GM19324 (cell line): Measurements from ENCODE around the gene C5AR1.
"Not testable (repeated sequence)": the region's sequence is repeated elsewhere in the genome, so short reads cannot be mapped to it uniquely, and the experiment has no call there.

Source experiments
- ATAC-seq: cut with Tn5 transposase; IDR thresholded peaks from one replicate; pipeline ENCODE4 v1.9.1; 2021; ENCODE audit warnings: mild to moderate bottlenecking, moderate library complexity; ENCODE audit not compliant: unreplicated experiment, low FRiP score

Gene C5AR1

GRCh38 chr19:47309608-47310007 is at the start of gene C5AR1:
Gene C5AR1 (plus strand): TSS chr19:47309861. CDS start chr19:47309896, 35 bp downstream.
- no peak for ATAC-seq

- ATAC-seq, result no peak
These were observed 49.2 kb upstream of the C5AR1 start for GRCh38 chr19:47260476-47260875.

GRCh38 chr19:47261946-47262793 is 47.5 kb upstream of the C5AR1 start:
- peak; percentile 52 for ATAC-seq

GRCh38 chr19:47264629-47265028 is 45.0 kb upstream of the C5AR1 start:
- ATAC-seq, result no peak

GRCh38 chr19:47266401-47266941 is 43.2 kb upstream of the C5AR1 start:
- no peak for ATAC-seq

GRCh38 chr19:47267350-47267759 is 42.3 kb upstream of the C5AR1 start:
- no peak for ATAC-seq

GRCh38 chr19:47268028-47268427 is 41.6 kb upstream of the C5AR1 start:
- no peak for ATAC-seq

- ATAC-seq, result no peak
These were observed 40.1 kb upstream of the C5AR1 start for GRCh38 chr19:47269596-47269995.

- no peak for ATAC-seq
These were observed 39.3 kb upstream of the C5AR1 start for GRCh38 chr19:47270408-47270807.

GRCh38 chr19:47271949-47272348 is 37.7 kb upstream of the C5AR1 start:
- no peak for ATAC-seq

GRCh38 chr19:47272448-47273312 is 37.0 kb upstream of the C5AR1 start:
- no peak for ATAC-seq

- ATAC-seq, result peak; percentile 54
These were observed 36.2 kb upstream of the C5AR1 start for GRCh38 chr19:47273313-47274070.

GRCh38 chr19:47274071-47274890 is 35.4 kb upstream of the C5AR1 start, which contains the start of gene INAFM1:
Gene INAFM1 (plus strand): TSS chr19:47274885. CDS start chr19:47274920, 35 bp downstream.
- peak; percentile 43 for ATAC-seq

- ATAC-seq, result peak; percentile 39
These were observed 34.5 kb upstream of the C5AR1 start for GRCh38 chr19:47274891-47275761.

- no peak for ATAC-seq
These were observed 33.7 kb upstream of the C5AR1 start for GRCh38 chr19:47275791-47276461.

- ATAC-seq, result not testable (repeated sequence)
These were observed 33.1 kb upstream of the C5AR1 start for GRCh38 chr19:47276513-47276912.

GRCh38 chr19:47280183-47280797 is 29.4 kb upstream of the C5AR1 start:
- ATAC-seq, result no peak
